Astrocyte of the hippocampus (primary cell): Measurements from ENCODE around the gene GADD45A.

ENCODE experiments used
- DNase-seq: peaks from one replicate; pipeline ENCODE4 v3.0.0; 2011; ENCODE audit warnings: low read depth, low spot score

Gene GADD45A

DNA sequence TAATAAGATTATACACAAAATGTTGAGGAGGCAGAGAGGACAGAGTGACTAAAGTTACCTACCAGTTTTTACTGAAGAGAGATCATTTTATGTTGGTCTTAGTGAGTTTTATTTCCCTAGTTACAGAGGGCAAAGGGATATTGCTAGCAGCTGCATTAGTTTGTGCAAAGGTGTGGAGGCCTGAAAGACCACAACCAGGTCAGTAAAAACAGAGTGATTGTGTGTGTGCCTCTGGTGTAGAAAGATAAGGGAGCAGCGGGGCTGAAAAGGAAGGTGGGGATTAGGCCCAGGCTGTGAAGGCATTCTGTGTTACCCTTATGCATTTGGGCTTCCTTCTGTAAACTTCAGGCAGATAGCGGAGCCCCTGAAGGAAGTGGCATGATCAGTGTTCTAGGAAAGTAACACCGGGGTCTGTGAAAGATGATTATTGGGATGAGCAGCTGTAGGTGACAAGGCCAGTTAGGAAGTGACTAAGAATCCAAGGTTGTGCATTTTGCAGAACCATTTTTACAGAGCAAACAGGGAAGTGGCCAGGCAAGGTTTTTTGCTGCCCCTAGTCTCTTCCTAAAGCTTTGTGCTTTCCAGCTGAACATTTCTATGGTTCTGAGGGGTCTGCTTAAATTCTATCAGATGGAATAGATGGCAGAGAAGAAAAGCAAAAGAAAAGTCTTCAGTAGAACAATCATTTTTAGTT lies 3.7 kb downstream of the GADD45A start:
- DNase-seq = no peak

GRCh38 chr1:67689267-67690017 lies 4.4 kb downstream of the GADD45A start:
- DNase-seq = no peak

DNA sequence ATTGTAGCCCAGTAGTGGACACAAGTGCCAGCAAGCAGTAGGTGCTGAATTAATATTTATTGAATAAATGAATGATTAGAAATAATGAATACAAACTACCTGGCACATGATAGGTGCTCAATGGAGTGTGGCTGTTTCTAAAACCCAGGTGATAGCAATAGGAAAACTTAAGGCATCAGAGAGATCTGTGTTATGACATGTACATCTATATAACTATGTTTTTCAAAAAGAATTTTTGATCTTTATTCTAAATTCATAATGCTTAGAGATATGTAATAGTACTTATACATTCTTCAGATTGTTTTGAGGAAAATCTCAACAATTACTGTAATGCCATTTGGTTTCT lies 5.0 kb downstream of the GADD45A start:
- DNase-seq = no peak

GRCh38 chr1:67690411-67690810 lies 5.4 kb downstream of the GADD45A start:
- no peak for DNase-seq

DNA sequence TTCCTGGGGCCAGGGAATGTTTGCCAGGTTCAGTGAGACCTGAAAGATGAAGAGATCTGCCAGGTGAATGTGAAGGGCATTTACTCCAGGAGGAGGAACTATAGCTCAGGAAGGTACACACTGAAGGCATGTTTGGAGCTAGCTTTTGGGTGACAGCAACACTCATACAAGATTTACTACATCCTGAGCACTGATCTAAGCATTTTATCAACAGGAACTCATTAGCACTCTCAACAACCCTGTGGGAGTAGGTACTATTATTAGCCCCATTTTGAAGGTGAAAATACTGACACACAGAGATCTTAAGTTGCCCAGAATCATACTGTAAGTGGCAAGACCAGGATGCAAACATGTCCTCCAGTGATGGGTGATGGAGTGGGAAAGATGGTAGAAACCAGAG lies 6.7 kb downstream of the GADD45A start:
- no peak for DNase-seq

DNA sequence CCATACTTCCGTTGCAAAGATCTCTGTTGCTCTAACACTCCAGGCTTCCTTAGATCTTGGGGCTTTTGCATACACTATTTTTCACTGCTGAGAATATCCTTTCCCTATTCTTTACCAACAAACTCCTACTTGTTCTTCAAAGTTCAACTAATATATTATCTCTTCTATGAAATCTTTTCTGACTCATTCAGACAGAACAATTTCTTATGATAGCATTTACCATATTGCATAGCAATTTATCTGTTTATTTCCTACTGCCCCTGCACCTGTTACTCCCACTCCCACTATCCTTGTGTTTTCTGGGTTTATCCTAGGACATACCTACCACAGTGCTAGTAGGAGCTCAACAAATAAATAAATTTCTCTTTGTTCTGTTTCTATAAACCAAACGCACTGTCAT lies 11.0 kb downstream of the GADD45A start:
- DNase-seq = no peak

GRCh38 chr1:67696708-67697107 lies 11.7 kb downstream of the GADD45A start:
- no peak for DNase-seq

DNA sequence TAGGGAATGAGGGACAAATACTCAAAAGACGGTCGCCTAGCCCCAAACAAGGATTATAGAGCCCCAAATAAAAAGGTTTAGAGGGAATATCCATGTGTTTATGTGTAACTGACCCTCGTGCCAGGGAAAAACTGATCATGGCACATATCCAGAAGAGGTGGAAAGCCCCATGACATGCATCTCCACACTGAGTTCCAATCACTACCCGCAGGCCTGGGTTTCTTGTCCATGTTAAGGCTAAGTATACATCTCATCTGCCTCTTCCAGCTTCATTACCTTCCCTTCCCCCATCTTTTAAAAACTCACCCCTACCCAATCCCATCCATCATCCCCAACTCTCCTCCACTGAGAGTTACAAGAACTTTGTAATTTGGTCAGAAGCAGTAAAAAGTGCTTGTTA lies 15.2 kb downstream of the GADD45A start:
- no peak for DNase-seq

- DNase-seq = peak; percentile 57
Observed at GRCh38 chr1:67700692-67701410, 15.8 kb downstream of the GADD45A start.

- DNase-seq = no peak
Observed at GRCh38 chr1:67701876-67702275, 16.9 kb downstream of the GADD45A start.

- DNase-seq = no peak
Observed at GRCh38 chr1:67704351-67704750, 19.4 kb downstream of the GADD45A start.

- DNase-seq = peak; percentile 47
Observed at GRCh38 chr1:67705735-67706453, 20.9 kb downstream of the GADD45A start.

- DNase-seq = peak; percentile 58
Observed at GRCh38 chr1:67708606-67709005, 23.6 kb downstream of the GADD45A start.

DNA sequence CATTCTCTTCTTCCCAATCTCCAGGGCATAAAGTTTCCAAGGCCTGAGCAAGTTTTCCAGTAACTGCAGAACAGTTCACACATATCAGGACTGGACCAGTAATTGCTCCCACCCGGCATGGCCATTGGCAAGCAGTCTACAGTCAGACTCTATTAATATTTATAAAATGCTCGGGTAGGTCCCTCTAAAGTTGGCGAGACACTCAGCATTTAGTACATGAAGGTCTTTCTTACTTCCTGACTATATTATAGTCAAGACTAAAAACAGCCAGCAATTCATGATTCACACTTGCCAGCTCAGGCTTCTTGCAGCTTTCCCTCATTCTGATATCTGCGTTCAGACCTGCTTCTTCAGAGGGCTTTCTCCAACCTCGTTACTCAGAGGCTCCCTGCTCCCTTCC lies 25.4 kb downstream of the GADD45A start:
- DNase-seq = peak; percentile 76

DNA sequence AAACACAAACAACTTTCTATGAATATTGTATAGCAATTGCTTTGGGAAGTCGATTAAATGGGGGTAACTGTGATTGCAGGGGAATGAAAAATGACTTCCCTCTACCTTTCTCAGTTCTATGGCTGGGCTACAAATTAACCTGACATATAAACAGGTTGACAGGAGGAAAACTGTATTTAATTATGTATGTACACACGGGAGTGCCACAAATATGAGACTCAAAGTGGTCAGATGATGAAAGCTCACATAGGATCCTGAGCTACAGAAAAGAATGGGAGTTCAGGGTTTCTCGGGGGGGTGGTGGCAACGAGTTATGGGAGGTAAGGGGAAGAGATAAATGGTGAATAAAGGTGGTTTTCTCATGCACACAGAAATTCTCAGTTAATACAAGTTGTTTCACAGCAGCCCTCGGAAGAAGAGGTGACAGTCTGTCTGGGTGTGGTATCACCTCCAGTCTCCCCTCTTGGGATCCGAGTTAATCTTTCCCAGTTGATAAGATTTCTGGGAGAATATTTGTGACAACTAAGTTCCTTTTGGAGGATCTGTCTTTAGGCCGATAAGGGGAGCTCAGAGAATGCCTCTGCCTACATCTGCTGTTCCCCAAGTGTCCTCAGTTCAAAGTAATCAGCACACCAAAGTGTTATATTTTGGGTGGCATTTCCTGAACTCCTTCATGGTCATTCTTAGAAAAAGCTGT lies 26.3 kb downstream of the GADD45A start:
- DNase-seq = no peak

GRCh38 chr1:67711855-67712212 lies 26.8 kb downstream of the GADD45A start:
- no peak for DNase-seq

DNA sequence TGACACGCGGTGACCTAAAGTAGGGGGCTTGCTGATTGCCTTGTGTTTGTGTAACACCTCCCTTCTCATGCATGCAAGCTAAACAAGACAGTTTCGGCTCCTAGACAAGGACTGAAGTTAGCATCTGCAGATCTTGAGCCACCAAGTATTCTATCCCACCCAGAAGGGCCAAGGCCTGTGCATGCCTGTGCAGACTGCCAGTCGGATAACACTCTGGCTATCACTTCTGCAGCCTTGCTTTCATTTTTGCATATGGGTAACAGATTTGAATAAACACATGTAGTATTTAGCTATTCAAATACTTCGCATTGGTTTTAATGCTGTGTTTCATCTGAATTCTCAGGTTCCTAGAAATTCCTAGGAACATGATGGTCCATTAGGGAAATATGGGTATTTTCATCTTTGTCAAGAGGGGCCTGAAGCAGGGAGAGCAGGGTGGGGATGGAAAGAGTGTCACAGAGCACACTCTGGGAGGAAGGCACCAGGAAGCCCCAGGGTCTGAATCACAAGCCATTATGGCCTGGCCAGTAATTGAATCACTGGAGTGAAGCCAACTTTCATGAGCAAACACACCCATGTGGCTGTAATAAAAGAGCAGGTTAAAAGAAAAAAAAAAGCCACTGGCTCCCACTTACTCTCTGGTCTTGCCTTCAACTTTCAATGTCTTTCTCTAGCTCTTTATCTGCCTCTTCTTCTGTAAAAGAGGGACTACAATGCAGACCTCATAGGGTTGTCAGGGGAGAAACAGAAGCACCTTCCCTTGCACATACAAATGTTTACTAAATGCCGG lies 28.3 kb downstream of the GADD45A start:
- peak; percentile 89 for DNase-seq

DNA sequence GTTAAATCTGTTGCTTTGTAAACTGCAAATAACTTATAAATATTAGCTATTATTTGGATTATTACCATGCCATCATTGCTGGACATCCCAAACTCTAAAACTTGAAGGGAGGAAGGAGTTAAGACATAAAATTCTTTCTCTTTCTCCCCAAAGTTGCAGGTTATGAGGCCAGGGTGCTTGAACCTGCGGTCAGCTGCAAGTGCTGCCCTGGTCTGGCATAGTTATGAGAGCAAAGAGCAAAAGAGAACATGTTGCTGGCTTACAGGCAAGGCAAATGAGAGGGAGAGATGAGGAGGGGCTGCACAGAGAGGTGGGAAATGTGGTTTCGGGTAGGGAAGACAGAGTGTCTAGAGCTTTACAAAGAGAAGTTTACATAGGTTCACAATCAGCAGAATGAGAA lies 30.8 kb downstream of the GADD45A start:
- DNase-seq = no peak

GRCh38 chr1:67716800-67717199 lies 31.8 kb downstream of the GADD45A start:
- no peak for DNase-seq

DNA sequence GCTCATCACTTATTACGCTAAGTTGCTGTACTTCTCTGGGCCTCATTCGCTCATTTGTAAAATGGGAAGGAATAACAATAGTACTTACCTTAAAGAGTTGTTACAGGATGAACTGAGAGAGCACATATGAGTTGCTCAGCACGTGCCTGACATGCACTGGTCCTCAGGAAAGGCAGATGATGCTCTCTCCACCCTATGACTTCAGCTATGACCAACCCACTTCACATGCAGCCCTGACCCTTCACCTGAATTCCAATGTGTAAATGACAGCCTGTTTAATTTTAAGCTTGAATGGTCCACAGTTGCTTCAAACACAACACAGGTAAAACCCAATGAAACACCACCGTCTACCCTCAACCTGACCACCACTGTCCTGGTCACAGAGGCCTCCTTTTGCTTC lies 32.9 kb downstream of the GADD45A start:
- DNase-seq = no peak
